GM21619 (cell line): ENCODE data around the gene ERVFRD-1.

ENCODE experiments used
- ATAC-seq: cut with Tn5 transposase; IDR thresholded peaks from one replicate; pipeline ENCODE4 v1.9.1; 2021; ENCODE audit not compliant: unreplicated experiment

The ERVFRD-1 gene

DNA sequence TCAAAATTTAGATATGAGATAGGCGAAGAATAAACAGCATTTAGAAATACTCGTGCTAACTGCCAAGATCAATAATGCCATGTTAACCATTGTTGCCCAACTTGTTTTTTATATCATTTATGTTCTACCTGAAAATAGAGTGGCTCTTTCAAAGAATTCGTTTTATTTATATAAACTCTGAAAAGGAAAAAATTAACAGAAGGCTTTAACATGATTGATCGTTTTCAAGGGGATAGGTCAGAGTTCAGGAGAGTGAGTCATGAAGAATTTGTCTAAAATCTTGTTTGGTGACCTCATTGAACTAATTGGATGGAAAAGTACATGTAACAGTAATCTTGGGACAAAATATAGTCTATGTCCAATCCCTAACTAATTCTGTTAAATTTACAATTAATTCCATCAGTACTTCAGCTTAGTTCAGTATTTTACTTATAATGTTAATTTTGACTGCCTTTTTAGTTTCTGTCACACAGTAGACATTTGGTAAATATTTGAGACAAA, 56.3 kb downstream of the ERVFRD-1 start:
- no peak for ATAC-seq

GRCh38 chr6:11054722-11055121, 56.8 kb downstream of the ERVFRD-1 start:
- ATAC-seq: no peak

DNA sequence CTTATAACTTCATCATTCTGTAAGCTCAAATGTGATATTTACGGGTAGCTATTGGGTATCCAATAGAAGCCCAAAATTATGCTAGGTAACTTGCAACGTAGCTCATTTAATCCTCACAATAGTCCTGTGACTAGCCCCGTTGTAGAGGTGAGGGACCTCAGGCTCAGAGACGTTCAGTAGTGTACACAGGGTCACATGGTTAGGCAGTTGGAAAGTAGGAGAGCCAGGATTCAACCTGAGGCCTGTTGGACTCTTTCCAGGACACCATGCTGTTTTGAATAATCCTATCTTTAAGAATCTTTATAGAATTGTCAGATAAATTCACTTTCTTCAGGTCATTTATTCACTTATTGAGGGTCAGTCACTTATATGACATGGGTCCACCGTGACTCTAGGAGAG, 58.2 kb downstream of the ERVFRD-1 start:
- no peak for ATAC-seq
